Neural progenitor cell (in vitro differentiated cells): Measurements from ENCODE around the gene TLK1.

Experiments used
- CTCF ChIP-seq: fragments of 200-600 bp; sonication (generic); IDR thresholded peaks from 2 replicates; pipeline ENCODE4 v1.5.1; 2017; ENCODE audit warnings: antibody characterized with exemption, mild to moderate bottlenecking
- EZH2phosphoT487 ChIP-seq: fragments of 200-600 bp; sonication (generic); IDR thresholded peaks from 2 replicates; pipeline ENCODE4 v1.6.1; 2017; ENCODE audit warnings: antibody characterized with exemption

- no peak for TF ChIP-seq CTCF
- no peak for TF ChIP-seq EZH2phosphoT487
Observed at GRCh38 chr2:171154348-171154747, 6.3 kb downstream of the TLK1 start.
